SK-N-MC (cell line): ENCODE data around the gene SPATA24.
A peak's percentile ranks its signal among the peaks of the same experiment; 100 is the strongest.

Source experiments
- DNase-seq: peaks from one replicate; pipeline ENCODE4 v3.0.0-alpha.2; 2011; ENCODE audit warnings: low read depth, low spot score
- H3K27ac ChIP-seq: fragments of 200-600 bp; sonication (generic); 2 replicates; pipeline ENCODE4 v1.5.1; 2016; ENCODE audit warnings: mixed run types
- H3K36me3 ChIP-seq: fragments of 200-600 bp; sonication (generic); 2 replicates; pipeline ENCODE4 v1.6.1; 2017; ENCODE audit warnings: antibody characterized with exemption, low read length, mixed read lengths; ENCODE audit not compliant: insufficient read depth
- H3K4me3 ChIP-seq: fragments of 200-600 bp; sonication (generic); 2 replicates; pipeline ENCODE4 v1.5.1; 2016
- H3K9ac ChIP-seq: fragments of 200-600 bp; sonication (generic); 2 replicates; pipeline ENCODE4 v1.8.0; 2017; ENCODE audit warnings: mixed run types, mixed read lengths; ENCODE audit not compliant: insufficient read length
- H3K9me3 ChIP-seq: fragments of 200-600 bp; sonication (generic); 2 replicates; pipeline ENCODE4 v1.6.1; 2017; ENCODE audit warnings: low read depth, mild to moderate bottlenecking, antibody characterized with exemption, low read length, moderate library complexity, mixed read lengths
- EZH2 ChIP-seq: fragments of 200-600 bp; sonication (generic); IDR thresholded peaks from one replicate; pipeline ENCODE4 v1.6.1; 2017; ENCODE audit warnings: antibody characterized with exemption
- FOXP2 ChIP-seq: optimal IDR thresholded peaks from 2 replicates; pipeline ENCODE3; 2011; ENCODE audit warnings: mild to moderate bottlenecking, moderate library complexity; ENCODE audit not compliant: insufficient read depth; ENCODE audit errors: extremely low read length, control extremely low read depth
- POLR2AphosphoS5 ChIP-seq: IDR thresholded peaks from 2 replicates; pipeline ENCODE4 v1.6.1; 2012; ENCODE audit warnings: mild to moderate bottlenecking, low read depth, low read length, borderline replicate concordance

The SPATA24 gene

DNA sequence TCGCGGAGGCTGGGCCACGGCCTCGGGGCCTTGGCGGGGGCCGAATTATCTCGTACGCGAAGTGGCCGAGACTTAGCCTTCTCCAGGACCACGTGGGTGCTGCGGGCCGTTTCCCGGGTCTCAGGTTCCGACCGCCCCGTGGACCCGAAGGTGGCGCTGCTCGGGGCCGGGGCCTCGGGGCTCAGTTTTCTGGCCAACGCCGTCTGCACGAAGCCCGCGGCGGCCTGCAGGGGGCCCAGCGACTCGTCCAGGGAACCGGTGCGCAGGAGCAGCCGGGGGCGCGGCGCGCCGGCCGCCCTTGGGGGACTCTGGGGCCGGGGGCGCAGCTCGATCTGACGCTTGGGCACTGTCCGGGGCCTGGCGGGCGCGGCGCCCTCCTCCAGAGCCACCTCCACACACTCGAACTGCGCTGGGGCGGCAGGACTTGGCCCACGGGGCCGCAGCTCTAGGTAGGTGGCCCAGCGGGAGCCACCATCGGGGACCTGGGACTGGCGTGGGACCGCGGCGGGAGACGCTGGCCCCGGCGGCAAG, 9.7 kb downstream of the SPATA24 start:
- no peaks in the 10 kb centered on the region for H3K36me3 ChIP-seq
- no peaks in the 10 kb centered on the region for H3K9me3 ChIP-seq
- H3K9ac ChIP-seq = no peak overlapping the region
- H3K4me3 ChIP-seq = no peak overlapping the region
- no peak overlapping the region for H3K27ac ChIP-seq
- no peak for DNase-seq
- TF ChIP-seq POLR2AphosphoS5 = no peak
- no peak for TF ChIP-seq FOXP2
- no peak for TF ChIP-seq EZH2

DNA sequence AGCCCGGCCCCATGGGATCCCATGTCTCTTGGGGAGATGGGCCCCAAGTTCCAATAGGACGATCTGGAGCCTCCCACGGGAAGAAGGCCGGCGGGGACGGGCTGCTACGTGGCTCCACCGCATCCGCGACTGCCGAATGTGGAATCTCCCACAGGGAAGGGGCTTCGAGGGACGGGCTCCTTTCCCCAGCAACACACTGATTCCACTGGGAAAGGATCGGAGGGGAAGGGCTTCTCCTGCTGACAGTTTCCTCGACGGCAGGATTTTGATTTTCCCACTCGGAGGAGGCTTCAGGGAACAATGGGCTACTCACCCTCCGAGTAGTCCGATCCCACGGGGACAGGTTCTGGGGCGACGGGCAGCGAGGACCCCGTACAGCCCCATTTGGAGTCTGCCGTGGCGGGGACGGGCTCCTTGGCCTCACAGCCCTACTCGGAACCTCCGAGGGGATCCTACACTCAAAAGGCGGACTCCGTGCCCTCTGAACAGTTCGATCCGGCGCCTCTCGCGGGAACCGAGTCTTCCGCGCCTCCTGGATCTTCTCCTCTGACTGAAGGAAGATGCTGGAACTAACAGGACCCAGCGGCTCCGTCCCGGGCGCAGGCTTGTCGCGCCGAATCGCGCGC, 10.3 kb downstream of the SPATA24 start:
- H3K27ac ChIP-seq = no peak overlapping the region
- H3K36me3 ChIP-seq = no peaks in the 10 kb centered on the region
- H3K4me3 ChIP-seq = peak overlapping the region; percentile 83
- TF ChIP-seq POLR2AphosphoS5 (no peak), FOXP2 (no peak)
- no peaks in the 10 kb centered on the region for H3K9me3 ChIP-seq
- no peak for DNase-seq
- peak overlapping the region; percentile 61 for H3K9ac ChIP-seq

DNA sequence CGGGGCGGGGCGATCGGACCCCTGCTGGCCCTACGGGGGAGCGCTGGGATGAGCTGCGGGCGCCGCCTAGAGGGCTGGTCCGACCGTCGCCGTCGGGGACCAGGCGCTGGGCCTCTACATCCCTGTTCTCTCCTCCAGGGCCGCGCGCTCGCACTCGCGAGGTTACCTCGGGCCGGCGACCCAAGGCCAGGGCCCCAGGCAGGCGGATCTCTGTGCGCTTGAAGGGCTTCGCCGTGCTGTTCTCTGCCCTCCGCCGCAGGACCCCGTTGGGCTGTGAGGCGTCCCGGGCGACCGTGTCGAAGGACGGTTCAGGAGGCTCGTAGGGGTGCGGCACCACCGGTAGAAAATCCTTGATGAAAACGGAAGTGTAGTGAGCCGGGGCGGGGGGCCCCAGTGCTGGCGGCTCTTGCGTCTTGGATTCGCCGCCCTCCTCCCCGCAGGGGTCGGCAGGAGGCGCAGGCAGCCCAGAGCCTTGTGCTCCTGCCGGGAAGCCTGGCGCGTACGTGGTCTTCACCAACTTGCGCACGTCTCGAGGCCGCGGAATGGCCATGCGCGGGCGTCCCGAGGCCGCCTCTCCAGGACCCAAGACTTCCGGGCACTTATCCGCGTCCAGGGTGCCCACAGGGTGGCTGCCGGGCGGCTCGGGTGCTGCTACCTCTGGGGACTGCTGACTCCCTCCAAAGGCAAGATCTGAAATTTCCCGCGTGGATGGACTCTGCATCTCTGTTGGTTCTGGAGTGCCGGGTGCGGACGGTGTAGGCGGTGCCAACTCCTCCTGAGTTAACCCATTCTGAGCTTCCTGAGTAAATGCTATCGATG, 11.0 kb downstream of the SPATA24 start:
- Histone ChIP-seq H3K9ac (peak overlapping the region; percentile 61), H3K36me3 (no peaks in the 10 kb centered on the region), H3K4me3 (peak overlapping the region; percentile 83), H3K9me3 (no peaks in the 10 kb centered on the region), H3K27ac (no peak overlapping the region)
- DNase-seq = no peak
- TF ChIP-seq EZH2 (no peak), POLR2AphosphoS5 (peak; percentile 21; the same call in 1 of the 2 replicates)

DNA sequence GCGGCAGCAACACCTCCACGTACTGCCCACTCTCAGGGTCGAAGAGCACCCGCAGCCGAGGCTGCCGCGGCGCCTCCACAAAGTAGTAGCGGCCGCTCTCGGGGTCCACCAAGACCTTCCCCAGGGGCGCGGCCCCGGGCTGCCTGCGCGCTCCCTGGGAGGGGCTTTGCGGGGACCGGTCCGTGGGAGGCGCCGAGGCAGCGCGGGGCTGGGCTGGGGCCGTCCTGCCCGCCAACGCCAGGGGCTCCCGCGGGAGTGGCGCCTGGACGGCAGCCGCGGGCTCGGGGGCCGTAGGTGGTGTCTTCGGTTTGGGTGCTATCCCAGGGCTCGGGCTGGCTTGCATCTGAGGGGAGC, 11.6 kb downstream of the SPATA24 start:
- no peaks in the 10 kb centered on the region for H3K9me3 ChIP-seq
- TF ChIP-seq POLR2AphosphoS5 (no peak), EZH2 (no peak), FOXP2 (no peak)
- no peak for DNase-seq
- peak overlapping the region; percentile 61 for H3K9ac ChIP-seq
- peak overlapping the region; percentile 83 for H3K4me3 ChIP-seq
- H3K27ac ChIP-seq = no peak overlapping the region
- no peaks in the 10 kb centered on the region for H3K36me3 ChIP-seq

DNA sequence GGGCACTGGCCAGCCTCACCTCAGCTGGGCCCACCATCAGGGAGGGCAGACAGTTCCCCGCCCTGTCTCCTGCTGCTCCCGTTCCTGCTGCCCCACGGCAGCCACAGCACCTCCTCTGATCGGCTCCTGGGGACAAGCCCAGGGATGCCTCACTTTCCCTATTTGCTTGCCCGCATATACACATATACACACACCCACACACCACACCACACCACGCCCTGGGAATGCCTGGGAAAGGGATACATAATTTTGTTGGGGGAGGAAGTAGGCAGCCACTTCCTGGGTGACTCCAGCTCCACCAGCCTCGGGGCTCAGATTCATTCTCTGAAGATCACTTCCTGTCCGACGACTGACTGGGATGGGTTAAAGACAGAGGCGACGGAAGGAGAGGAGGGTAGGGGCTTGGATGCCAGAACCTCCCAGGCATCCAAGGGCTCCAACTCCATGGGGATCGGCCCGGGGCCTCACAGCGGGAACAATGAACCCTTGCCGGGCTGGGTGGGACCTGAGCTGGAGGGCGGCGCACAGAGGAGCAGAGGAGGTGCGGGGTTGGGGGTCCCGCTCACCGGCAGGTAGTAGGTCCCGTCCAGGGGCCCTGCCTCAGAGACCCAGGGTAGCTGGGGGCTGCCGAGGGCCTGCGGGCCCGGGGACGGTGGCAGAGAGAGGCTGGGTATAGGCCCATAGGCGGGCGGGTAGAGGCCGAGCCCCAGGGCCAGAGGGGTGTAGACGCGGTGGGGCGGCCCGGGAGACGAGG, 12.1 kb downstream of the SPATA24 start:
- no peak overlapping the region for H3K9ac ChIP-seq
- H3K9me3 ChIP-seq = no peaks in the 10 kb centered on the region
- no peak overlapping the region for H3K27ac ChIP-seq
- no peaks in the 10 kb centered on the region for H3K36me3 ChIP-seq
- TF ChIP-seq POLR2AphosphoS5 (no peak), FOXP2 (no peak), EZH2 (no peak)
- no peak for DNase-seq
- H3K4me3 ChIP-seq = peak overlapping the region; percentile 83

DNA sequence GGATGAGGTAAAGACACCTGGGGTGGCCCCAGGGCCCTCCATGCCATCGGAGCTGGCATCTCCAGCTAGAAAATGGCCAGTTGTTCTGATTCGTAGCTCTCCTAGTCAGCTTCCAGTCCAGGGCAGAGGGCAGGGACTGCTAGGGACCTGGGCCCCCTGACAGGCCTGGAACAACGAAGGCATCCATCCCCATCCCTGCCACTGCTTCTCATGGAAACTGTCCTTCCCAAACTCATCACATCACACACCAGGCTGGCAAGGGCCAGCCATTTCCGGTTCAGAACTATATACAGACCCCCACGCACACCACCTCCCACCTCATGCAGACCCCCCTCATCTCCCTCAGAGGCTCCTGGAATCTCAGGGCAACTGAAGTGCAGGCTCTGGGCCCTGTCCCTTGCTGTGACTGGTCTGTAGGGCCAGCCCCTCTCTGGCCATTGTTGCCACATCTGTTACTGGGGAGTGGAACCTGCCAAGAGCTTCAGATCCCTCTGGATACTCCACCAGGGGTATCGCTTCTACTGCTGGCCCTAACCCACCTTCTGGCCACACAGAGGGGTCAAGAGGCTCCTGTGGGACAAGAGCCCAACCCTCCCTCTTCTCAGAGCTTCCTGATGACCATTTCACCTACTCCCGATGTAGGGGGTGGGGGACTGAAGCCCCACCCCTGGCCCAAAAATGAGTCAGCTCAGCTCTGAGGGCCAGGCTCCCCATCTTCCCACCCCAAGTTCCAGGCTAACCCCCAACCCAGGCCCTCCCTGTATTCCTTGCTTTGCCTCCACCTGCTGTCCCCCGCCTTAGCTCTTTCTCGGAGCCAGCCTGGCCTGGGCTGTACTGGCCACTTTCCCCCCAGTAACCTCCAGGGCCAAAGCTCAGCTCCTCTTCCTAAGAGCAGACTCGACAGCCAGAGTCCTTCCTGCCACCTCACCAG, 13.0 kb downstream of the SPATA24 start:
- Histone ChIP-seq H3K4me3 (no peak overlapping the region), H3K9me3 (no peaks in the 10 kb centered on the region), H3K27ac (no peak overlapping the region), H3K36me3 (no peaks in the 10 kb centered on the region), H3K9ac (no peak overlapping the region)
- DNase-seq = no peak
- no peak for TF ChIP-seq EZH2
- no peak for TF ChIP-seq POLR2AphosphoS5

DNA sequence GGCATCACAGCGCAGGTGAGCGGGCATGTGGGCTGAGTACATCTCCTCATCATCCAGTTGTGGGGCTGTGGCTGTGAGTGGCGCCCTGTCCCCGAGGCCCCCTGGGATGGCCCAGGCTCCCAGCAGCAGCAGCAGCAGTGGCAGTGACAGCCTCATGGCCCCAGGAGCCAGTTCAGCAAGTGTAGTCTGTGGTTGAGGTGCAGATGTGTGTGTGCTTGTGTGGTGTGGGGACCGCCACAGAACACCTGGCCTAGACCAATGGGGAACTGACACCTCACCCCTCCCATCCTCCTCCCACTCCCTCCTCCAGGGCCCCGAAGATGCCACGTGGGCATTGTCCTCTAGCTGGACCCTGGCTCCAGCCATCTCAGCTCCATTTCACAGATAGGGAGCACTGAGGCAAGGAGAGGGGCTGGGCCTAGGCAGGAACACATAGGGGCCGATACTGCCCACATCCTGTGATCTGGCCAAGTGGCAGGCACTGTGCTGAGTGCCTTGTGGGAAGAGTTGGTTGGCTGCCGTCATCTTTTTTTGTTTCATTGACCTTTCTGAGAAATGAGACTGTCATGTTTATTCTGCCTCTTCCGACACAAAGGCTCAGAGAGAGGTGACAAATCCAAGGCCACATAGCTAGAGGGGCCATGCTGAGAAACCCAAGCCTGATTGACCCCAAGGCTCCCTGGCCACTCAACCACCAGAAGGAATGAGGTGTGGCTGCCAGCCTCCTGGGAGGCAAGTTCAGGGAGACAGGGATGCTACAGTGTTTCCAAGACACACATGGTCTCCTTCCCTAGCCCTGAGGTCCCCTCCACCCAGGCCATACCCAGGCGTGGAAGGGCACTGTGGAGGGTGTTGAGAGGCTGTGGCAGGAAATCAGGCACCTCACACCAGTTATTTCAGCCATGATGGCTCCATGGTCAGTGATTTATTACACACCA, 13.9 kb downstream of the SPATA24 start, which contains the start of gene MZB1:
MZB1 (minus strand) TSS at position 213 of the 938 bp plus-strand sequence; CDS start at position 156, 57 bp downstream.
- Histone ChIP-seq H3K4me3 (no peak within 1 kb of the TSS), H3K36me3 (no peaks in the 10 kb centered on the region), H3K9ac (no peak within 1 kb of the TSS), H3K9me3 (no peaks in the 10 kb centered on the region), H3K27ac (no peak within 1 kb of the TSS)
- no peak for DNase-seq
- TF ChIP-seq FOXP2 = no peak
- no peak for TF ChIP-seq POLR2AphosphoS5
- no peak for TF ChIP-seq EZH2
